Pancreas (tissue), 10 donors: ENCODE data around the gene SERPINE2. TPM values are rescaled to one million over a fixed set of nuclear protein-coding genes. Genes with fewer than 3 reads are reported as not detected.
A peak's percentile ranks its signal among the peaks of the same experiment; 100 is the strongest.

ENCODE experiments used
- ATAC-seq, 4 donors: fragments of 200-7000 bp; cut with Tn5 transposase; one replicate each; pipeline versions ENCODE4 v1.8.0 to v1.9.1; 2020; ENCODE audit warnings: mild to moderate bottlenecking in 4 of 4, moderate library complexity in 4 of 4
- DNase-seq, 6 donors: peaks; one replicate each; pipeline ENCODE4 v3.0.0-alpha.2; 2020
- FAIRE-seq: peaks from 2 replicates; lab custom pipeline; 2012; peaks lifted over from hg19 to GRCh38; lab: Jason Lieb, UNC
- H3K27ac ChIP-seq, 4 donors: fragments of 200-600 bp; sonication (generic); 1 replicate in 3 of 4; 2 replicates in 1 of 4; pipeline versions ENCODE4 v1.5.0 to v1.8.0; 2020
- H3K27me3 ChIP-seq, 4 donors: fragments of 200-600 bp; one replicate each; pipeline ENCODE4 v1.8.0; 2021
- H3K36me3 ChIP-seq, 3 donors: fragments of 200-600 bp; sonication (generic) in 1 of 3; one replicate each; pipeline versions ENCODE4 v1.5.0 to v1.8.0; 2020 to 2021
- H3K4me1 ChIP-seq, 3 donors: fragments of 200-600 bp; one replicate each; pipeline ENCODE4 v1.8.0; 2021
- H3K4me3 ChIP-seq, 4 donors: fragments of 200-600 bp; sonication (generic) in 2 of 4; one replicate each; pipeline versions ENCODE4 v1.5.0 to v1.8.0; 2020 to 2021
- H3K9me3 ChIP-seq, 4 donors: fragments of 200-600 bp; one replicate each; pipeline ENCODE4 v1.8.0; 2021
- WGBS, 2 donors: extraction: QIAGEN DNeasy Blood & Tissue Kit; methylation state at CpG; one replicate each; pipeline ENCODE4 v1.1.7; 2013; 5-methylcytosine and 5-hydroxymethylcytosine counted together
- intact Hi-C, 3 donors: fragments of 100-400 bp; cut with DNase I; formaldehyde crosslinking; loops; one replicate each; pipeline versions ENCODE4 v1.11.1 to v1.14.2; 2022
- polyA plus RNA-seq, 2 donors: library from polyadenylated mRNA; stranded (reverse); fragments of 200-250 nt; gene quantifications; one replicate each; pipeline ENCODE4 v1.2.3, GENCODE V29; 2013
- total RNA-seq, 6 donors: library from RNA; stranded (reverse); fragmentation: NEBNext Ultra II Directional in 4 of 6; extraction: Animal tissue kit (Norgen Biotek cat#: 25700) in 4 of 6; gene quantifications; one replicate each; pipeline versions ENCODE4 v1.2.1 to v1.2.4, GENCODE V29; 2021 to 2023
- TF ChIP-seq, protein P1 (sequence below), 4 donors: fragments of 200-600 bp; sonication (generic) in 3 of 4; IDR thresholded peaks; one replicate each; pipeline versions ENCODE4 v1.5.0 to v1.8.0; 2021; ENCODE audit warnings: antibody characterized with exemption in 4 of 4
- donor health status: healthy with polysubstance abuse.
- donor health status: DM: no; HTN: no; CAD: no; lungs with moderate emphysema.
- donor health status: DM: no; HTN: no; CAD: no.
- donor health status: control.
- donor health status: control.
- donor health status: Bipolar disorder and iron deficiency.
- donor health status: DM: yes; HTN: yes; CAD: no.
- donor health status: DM: no; HTN: no; CAD: no.
- donor health status: DM: no; HTN: no; CAD: no.
- donor health status: DM: yes; HTN: yes; CAD: no.

The SERPINE2 gene
- total and polyA plus RNA-seq, 8 donors, result 1.0 to 14.8 (median 2.8) TPM

DNA sequence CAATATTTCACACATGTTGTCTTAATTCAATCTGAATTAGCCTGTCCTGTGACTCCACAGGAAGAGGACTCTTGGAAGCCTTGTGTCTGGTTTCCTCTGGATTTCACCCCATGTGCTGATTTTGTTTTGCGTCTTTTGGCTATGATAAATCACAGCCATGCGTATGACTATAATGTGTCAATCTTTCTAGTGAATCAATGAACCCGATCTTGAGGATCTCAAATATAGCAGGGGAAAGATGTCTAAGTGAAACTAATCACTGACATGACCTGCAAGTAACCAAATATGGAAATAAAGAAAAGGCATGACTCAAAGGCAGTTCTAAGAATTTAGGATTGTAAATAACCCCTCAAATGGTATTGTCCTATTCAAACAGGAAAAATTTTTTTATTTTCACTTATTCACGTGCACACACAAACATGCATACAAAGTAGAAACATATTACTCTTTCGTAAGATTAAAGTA lies 102.2 kb downstream of the SERPINE2 start:
- H3K4me1 ChIP-seq, result peaks cover 13 to 38% (median 36%) of the 10 kb centered on the region in 3 donors
- intact Hi-C loops, result no loop called here
- ATAC-seq, result no peak
- TF ChIP-seq, protein P1, sequence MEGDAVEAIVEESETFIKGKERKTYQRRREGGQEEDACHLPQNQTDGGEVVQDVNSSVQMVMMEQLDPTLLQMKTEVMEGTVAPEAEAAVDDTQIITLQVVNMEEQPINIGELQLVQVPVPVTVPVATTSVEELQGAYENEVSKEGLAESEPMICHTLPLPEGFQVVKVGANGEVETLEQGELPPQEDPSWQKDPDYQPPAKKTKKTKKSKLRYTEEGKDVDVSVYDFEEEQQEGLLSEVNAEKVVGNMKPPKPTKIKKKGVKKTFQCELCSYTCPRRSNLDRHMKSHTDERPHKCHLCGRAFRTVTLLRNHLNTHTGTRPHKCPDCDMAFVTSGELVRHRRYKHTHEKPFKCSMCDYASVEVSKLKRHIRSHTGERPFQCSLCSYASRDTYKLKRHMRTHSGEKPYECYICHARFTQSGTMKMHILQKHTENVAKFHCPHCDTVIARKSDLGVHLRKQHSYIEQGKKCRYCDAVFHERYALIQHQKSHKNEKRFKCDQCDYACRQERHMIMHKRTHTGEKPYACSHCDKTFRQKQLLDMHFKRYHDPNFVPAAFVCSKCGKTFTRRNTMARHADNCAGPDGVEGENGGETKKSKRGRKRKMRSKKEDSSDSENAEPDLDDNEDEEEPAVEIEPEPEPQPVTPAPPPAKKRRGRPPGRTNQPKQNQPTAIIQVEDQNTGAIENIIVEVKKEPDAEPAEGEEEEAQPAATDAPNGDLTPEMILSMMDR (IDR thresholded peaks at IDR 0.05), result no peak
- H3K36me3 ChIP-seq, result no peaks in the 10 kb centered on the region
- no peaks in the 10 kb centered on the region for H3K27me3 ChIP-seq
- no peak for DNase-seq
- no peak for FAIRE-seq
- WGBS, 2 donors, result 73 to 87% methylated on average over 5 of the region's 5 CpGs
- no peaks in the 10 kb centered on the region for H3K9me3 ChIP-seq
- H3K27ac ChIP-seq, result peak overlapping the region in 1 of 4 donors; percentile 1
- no peak overlapping the region for H3K4me3 ChIP-seq

DNA sequence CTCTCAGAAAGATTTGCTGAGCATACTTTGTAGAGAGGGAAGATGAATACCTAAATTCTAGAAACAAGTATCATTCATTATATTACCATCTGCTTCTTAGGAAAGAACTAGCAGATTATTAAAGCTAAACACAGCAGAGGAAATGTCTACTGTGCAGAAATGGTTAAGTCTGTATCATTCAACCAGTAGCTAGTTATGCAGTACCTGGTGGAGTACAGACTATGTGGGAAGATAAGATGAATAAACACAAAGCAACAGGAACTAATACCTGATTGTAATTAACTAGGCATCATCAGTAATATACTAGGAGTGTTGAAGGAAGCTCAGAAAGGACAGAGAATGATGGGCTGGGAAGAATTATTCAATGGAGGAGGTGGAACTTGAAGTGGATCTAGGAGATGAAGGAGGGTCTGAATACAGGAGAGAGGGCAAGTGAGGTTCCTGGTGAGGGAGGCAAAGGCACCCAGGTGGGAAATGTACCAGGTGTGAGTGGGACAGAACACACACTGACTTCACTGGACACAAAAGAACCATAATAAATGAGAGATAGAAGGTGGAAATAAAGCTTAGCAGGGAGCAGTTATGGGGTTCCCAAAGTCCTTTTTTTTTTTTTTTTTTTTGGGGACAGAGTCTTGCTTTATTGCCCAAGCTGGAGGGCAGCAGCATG lies 103.5 kb downstream of the SERPINE2 start:
- FAIRE-seq, result no peak
- H3K27ac ChIP-seq, result peak overlapping the region in 2 of 4 donors; percentile 1 to 20
- H3K36me3 ChIP-seq, result no peaks in the 10 kb centered on the region
- TF ChIP-seq, protein P1 (IDR thresholded peaks at IDR 0.05), result no peak
- intact Hi-C loops, result no loop called here
- no peaks in the 10 kb centered on the region for H3K27me3 ChIP-seq
- H3K4me1 ChIP-seq, result peaks cover 13 to 42% (median 39%) of the 10 kb centered on the region in 3 donors
- peak; percentile 70 to 87 (median 77) for ATAC-seq
- no peaks in the 10 kb centered on the region for H3K9me3 ChIP-seq
- no peak overlapping the region for H3K4me3 ChIP-seq
- peak in 2 of 6 donors; percentile 38 to 67 for DNase-seq

DNA sequence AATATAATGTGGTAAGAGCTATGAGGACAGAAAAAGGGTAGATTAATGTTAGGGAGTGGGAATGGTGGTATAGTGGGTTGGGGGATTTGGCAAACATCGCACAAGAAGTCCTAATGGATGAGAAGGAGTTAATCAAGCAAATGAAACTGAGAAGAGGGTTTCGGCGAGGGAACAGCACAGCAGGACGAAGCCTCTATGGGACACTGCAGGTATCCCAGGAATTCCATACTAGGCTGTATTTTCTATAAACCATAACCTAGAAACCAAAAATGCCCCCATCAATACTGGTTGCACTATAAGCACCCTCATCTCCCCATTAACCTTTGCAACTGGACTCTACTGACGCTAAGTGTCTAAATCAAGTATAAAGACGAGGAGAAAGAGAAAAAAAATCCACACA lies 104.2 kb downstream of the SERPINE2 start:
- TF ChIP-seq, protein P1 (IDR thresholded peaks at IDR 0.05), result no peak
- Histone ChIP-seq H3K27me3 (no peaks in the 10 kb centered on the region), H3K36me3 (no peaks in the 10 kb centered on the region), H3K4me1 (peaks cover 15 to 48% (median 39%) of the 10 kb centered on the region in 3 donors), H3K4me3 (no peak overlapping the region), H3K9me3 (no peaks in the 10 kb centered on the region), H3K27ac (no peak overlapping the region)
- intact Hi-C loops, result no loop called here
- DNase-seq (no peak), FAIRE-seq (no peak), ATAC-seq (no peak)
- 48 to 70% methylated on average over 6 of the region's 6 CpGs for WGBS, 2 donors

DNA sequence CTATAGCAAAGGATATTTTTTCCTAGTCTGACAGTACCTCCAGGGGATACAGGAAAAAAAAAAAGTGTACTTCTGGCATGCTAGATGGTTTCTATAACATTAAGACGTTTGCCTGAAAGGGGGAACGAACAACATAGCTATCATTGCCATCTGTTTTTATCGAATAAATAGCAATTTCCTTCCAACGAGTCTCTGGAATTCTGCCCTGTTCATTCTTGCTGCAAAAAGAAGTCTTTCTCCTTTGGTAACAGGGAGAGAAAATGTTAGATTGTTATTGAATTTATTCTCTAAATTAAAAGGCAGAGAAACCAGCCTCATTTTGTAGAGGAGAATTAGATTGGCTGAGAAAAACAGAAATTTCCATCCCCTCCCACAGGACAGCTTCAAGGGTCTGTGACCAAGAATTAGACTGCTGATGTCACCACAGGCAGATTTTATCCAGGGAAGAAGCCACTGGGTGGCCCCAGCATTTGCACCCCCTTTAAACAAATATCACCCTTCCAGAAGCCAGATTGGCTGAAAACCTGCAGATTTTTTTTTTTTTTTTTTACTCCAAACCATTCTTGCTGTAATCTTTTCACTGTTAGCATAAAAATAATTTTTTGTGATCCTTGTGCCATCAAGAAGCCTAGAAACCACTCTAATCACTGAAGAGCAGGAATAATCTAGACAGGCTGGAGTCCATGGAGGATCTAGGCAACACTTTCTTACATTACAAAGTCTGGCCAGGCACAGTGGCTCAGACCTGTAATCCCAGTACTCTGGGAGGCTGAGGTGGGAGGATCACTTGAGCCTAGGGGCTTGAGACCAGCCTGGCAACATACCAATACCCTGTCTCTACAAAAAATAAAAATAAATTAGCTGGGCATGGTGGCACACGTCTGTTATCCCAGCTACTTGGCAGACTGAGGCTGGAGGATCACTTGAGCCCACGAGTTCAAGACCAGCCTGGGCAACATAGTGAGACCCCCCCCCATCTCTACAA lies 106.0 kb downstream of the SERPINE2 start:
- DNase-seq, result no peak
- no peaks in the 10 kb centered on the region for H3K36me3 ChIP-seq
- H3K27me3 ChIP-seq, result no peaks in the 10 kb centered on the region
- H3K4me1 ChIP-seq, result peaks cover 20 to 49% (median 39%) of the 10 kb centered on the region in 3 donors
- TF ChIP-seq, protein P1 (IDR thresholded peaks at IDR 0.05), result no peak
- ATAC-seq, result no peak
- intact Hi-C loops, result no loop called here
- 36 to 44% methylated on average over 6 of the region's 6 CpGs for WGBS, 2 donors
- no peaks in the 10 kb centered on the region for H3K9me3 ChIP-seq
- no peak overlapping the region for H3K27ac ChIP-seq
- H3K4me3 ChIP-seq, result no peak overlapping the region
- FAIRE-seq, result no peak
